HepG2 (cell line): ENCODE data around the gene NAA15. TPM values are rescaled to one million over a fixed set of nuclear protein-coding genes. Genes with fewer than 3 reads are reported as not detected.
"Not testable (repeated sequence)": the region's sequence is repeated elsewhere in the genome, so short reads cannot be mapped to it uniquely, and the experiment has no call there.

Source experiments
- ATAC-seq: fragments of 200-7000 bp; cut with Tn5 transposase; 3 replicates; pipeline ENCODE4 v1.9.1; 2020; ENCODE audit warnings: mild to moderate bottlenecking, moderate library complexity
- BruUV-seq: library from RNA; stranded (reverse); fragments of 400-500 nt; replicated peaks from 2 replicates; lab custom pipeline; 2021; lab: Mats Ljungman, UMichigan
- CTCF ChIA-PET: fragments of 300-600 bp; formaldehyde crosslinking; extraction: SDS; loops from one replicate; lab custom pipeline; 2021; ENCODE audit warnings: low total read pairs, inconsistent platforms, low intra/inter-chr PET ratio; lab: Yijun Ruan, JAX
- POLR2A ChIA-PET: fragments of 350-600 bp; sonication (Branson Sonifier 250); formaldehyde crosslinking; loops from one replicate; lab custom pipeline; 2020; ENCODE audit warnings: antibody characterized with exemption, inconsistent platforms; lab: Yijun Ruan, JAX
- DNase-seq: peaks from one replicate; pipeline ENCODE4 v3.0.0-alpha.2; 2015; ENCODE audit warnings: low spot score
- FAIRE-seq: peaks from 3 replicates; lab custom pipeline; 2011; peaks lifted over from hg19 to GRCh38; lab: Jason Lieb, UNC
- H2AFZ ChIP-seq: one replicate; pipeline ENCODE4 v1.6.1; 2011; ENCODE audit warnings: low read length, inconsistent platforms
- H3K27ac ChIP-seq: fragments of 300-600 bp; 3 replicates; pipeline ENCODE4 v1.8.0; 2011; ENCODE audit warnings: mixed run types, mild to moderate bottlenecking, mixed read lengths, low read length, inconsistent platforms; ENCODE audit not compliant: insufficient read depth; ENCODE audit errors: extremely low read length
- H3K27me3 ChIP-seq, 2 experiments: fragments of 200-600 bp in 1 of 2; 2 replicates in 1 of 2; 3 replicates in 1 of 2; pipeline versions ENCODE4 v1.6.0 to v1.8.0; 2011; ENCODE audit warnings: low read length in 2 of 2, mild to moderate bottlenecking in 2 of 2, moderate library complexity in 2 of 2, inconsistent platforms in 1 of 2; ENCODE audit not compliant: insufficient read depth in 2 of 2, control insufficient read depth in 1 of 2
- H3K36me3 ChIP-seq, 2 experiments: fragments of 200-600 bp in 1 of 2; replicated peaks in 1 of 2; 2 replicates in 1 of 2; 3 replicates in 1 of 2; pipeline versions ENCODE4 v1.5.1 to v1.8.0; 2011; ENCODE audit warnings: low read length in 2 of 2, inconsistent platforms in 1 of 2; ENCODE audit not compliant: insufficient read depth in 2 of 2, control insufficient read depth in 1 of 2
- H3K4me1 ChIP-seq: 2 replicates; pipeline ENCODE4 v1.5.1; 2012; ENCODE audit warnings: low read length, inconsistent platforms; ENCODE audit not compliant: insufficient read depth
- H3K4me2 ChIP-seq: 2 replicates; pipeline ENCODE4 v1.6.0; 2011; ENCODE audit warnings: low read depth, low read length, inconsistent platforms
- H3K4me3 ChIP-seq, 3 experiments: fragments of 200-600 bp in 1 of 3; sonication (generic), shearing (Covaris generic) in 1 of 3; replicated peaks in 1 of 3; 2 replicates each; pipeline ENCODE4 v1.5.1; 2011 to 2016; ENCODE audit warnings: low read length in 3 of 3, inconsistent platforms in 2 of 3, low read depth in 2 of 3, mild to moderate bottlenecking in 2 of 3, control low read depth in 1 of 3, mixed read lengths in 1 of 3; ENCODE audit not compliant: insufficient read depth in 1 of 3
- H3K79me2 ChIP-seq: one replicate; pipeline ENCODE4 v1.6.1; 2011; ENCODE audit warnings: low read length, inconsistent platforms; ENCODE audit not compliant: insufficient read depth
- H3K9ac ChIP-seq: 2 replicates; pipeline ENCODE4 v1.6.0; 2011; ENCODE audit warnings: mild to moderate bottlenecking, low read depth, low read length, inconsistent platforms; ENCODE audit not compliant: insufficient read depth
- H3K9me3 ChIP-seq: 2 replicates; pipeline ENCODE4 v1.5.1; 2012; ENCODE audit warnings: mild to moderate bottlenecking, low read length
- H4K20me1 ChIP-seq: 2 replicates; pipeline ENCODE4 v1.6.0; 2011; ENCODE audit warnings: inconsistent platforms, mild to moderate bottlenecking, low read length, moderate library complexity; ENCODE audit not compliant: insufficient read depth
- KDM3A ChIP-seq: IDR thresholded peaks from 2 replicates; pipeline ENCODE4 v1.6.1; 2018; ENCODE audit warnings: low read depth, missing compliant biosample characterization
- ZNF121 ChIP-seq: sonication (generic); formaldehyde crosslinking; IDR thresholded peaks from 2 replicates; pipeline ENCODE4 v1.5.0; 2020; ENCODE audit warnings: mild to moderate bottlenecking, missing genetic modification reagents
- WGBS: methylation state at CpG from one replicate; pipeline ENCODE4 v1.1.6; 2017; ENCODE audit warnings: low lambda C conversion rate; 5-methylcytosine and 5-hydroxymethylcytosine counted together
- in situ Hi-C: cut with HindIII; loops from 2 replicates; pipeline ENCODE4 v1.10.0; 2017; ENCODE audit warnings: low pct_unique_long_range_greater_than_20kb; ENCODE audit not compliant: extremely low pct_ligation_motif_present
- intact Hi-C: fragments of 100-400 bp; cut with micrococcal nuclease; formaldehyde crosslinking; loops from one replicate; pipeline ENCODE4 v1.10.0; 2022; ENCODE audit not compliant: unreplicated experiment
- polyA plus RNA-seq, 8 experiments: library from polyadenylated mRNA; depleted of rRNA in 3 of 8; stranded (reverse) in 7 of 8; unstranded in 1 of 8; fragments of >200 nt; fragmentation: Illumina TruSeq in 4 of 8; extraction: Trizol in 4 of 8; gene quantifications; 2 replicates each; pipeline versions ENCODE4 v1.2.1 to v1.2.3, GENCODE V29; 2011 to 2016; ENCODE audit warnings: low read depth in 4 of 8, missing spikeins in 1 of 8, mixed read lengths in 1 of 8; ENCODE audit not compliant: insufficient read depth in 1 of 8
- total RNA-seq, 5 experiments: library from RNA; depleted of rRNA; stranded (reverse); fragments of >200 nt; fragmentation: Illumina TruSeq; extraction: Trizol; gene quantifications; 2 replicates each; pipeline ENCODE4 v1.2.3, GENCODE V29; 2016; ENCODE audit warnings: low read depth in 1 of 5
- TF ChIP-seq, protein P1 (sequence below): sonication (generic); formaldehyde crosslinking; IDR thresholded peaks from 2 replicates; pipeline ENCODE4 v1.4.0; 2020; ENCODE audit warnings: missing genetic modification reagents

The NAA15 gene
- total and polyA plus RNA-seq, 2 of the 13 experiments (the other 11 are each of a cell fraction or from before 2014, with no cell fraction given), result 6.2 to 50.2 TPM

DNA sequence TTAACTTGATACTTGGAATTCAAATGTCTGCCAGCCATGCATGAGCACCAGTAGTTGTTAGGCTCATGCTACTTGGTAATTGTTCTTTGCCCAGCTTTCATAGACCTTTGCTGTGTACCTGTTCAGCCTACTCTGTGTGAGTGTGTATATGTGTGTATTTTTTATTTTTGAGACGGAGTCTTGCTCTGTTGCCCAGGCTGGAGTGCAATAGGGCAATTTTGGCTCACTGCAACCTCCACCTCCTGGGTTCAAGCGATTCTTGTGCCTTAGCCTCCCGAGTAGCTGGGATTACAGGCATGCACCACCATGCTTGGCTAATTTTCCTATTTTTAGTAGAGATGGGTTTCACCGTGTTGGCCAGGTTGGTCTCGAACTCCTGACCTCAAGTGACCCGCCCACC, 21.2 kb downstream of the NAA15 start:
- H3K4me2 ChIP-seq, H3K27me3 ChIP-seq, DNase-seq, CTCF ChIA-PET, H3K4me3 ChIP-seq, H3K9ac ChIP-seq, intact Hi-C loops, H3K27ac ChIP-seq, in situ Hi-C loops, BruUV-seq, ATAC-seq, H3K36me3 ChIP-seq, H2AFZ ChIP-seq, H3K9me3 ChIP-seq, FAIRE-seq: not testable (repeated sequence)
- Histone ChIP-seq H3K4me1 (peaks cover 28% of the 10 kb centered on the region), H3K79me2 (peaks cover 96% of the 10 kb centered on the region), H4K20me1 (peaks cover 24% of the 10 kb centered on the region)
- POLR2A ChIA-PET, result interaction anchor here (1.3 kb wide), 1 partner anchor 27 kb away, joined by 4 read pairs; no protein-coding TSS in a partner anchor
- 99% methylated on average over 6 of the region's 6 CpGs for WGBS
- TF ChIP-seq ZNF121, result peak; percentile 54

DNA sequence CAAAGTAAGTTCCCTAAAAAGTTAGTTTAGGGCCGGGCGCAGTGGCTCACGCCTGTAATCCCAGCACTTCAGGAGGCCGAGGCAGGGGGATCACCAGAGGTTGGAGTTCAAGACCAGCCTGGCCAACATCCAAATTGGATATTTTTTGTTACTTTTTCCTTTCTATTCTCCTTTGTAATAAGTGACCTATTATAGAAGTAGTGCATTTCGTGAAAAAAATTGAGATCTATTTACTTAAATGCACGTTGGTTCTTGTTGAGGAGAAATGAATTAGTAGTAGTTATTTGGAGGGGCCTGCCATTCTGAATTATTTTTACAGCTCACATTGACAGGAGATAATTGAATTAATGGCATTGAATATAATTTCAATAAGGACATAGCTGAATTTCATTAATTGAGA, 23.3 kb downstream of the NAA15 start:
- in situ Hi-C loops (no loop called here), intact Hi-C loops (no loop called here)
- Histone ChIP-seq H2AFZ (no peak overlapping the region), H3K27me3 (no peaks in the 10 kb centered on the region), H3K9ac (no peak overlapping the region), H4K20me1 (peaks cover 19% of the 10 kb centered on the region; the same call in 1 of the 2 replicates), H3K79me2 (peaks cover 89% of the 10 kb centered on the region), H3K4me3 (no peak overlapping the region), H3K36me3 (peaks cover under 1 to 4% of the 10 kb centered on the region in 2 experiments; a peak in 4 of 5 replicates), H3K27ac (no peak overlapping the region), H3K4me1 (peaks cover 28% of the 10 kb centered on the region), H3K9me3 (no peaks in the 10 kb centered on the region), H3K4me2 (no peak overlapping the region)
- ChIA-PET CTCF (no interaction called here), POLR2A (no interaction called here)
- TF ChIP-seq, protein P1, sequence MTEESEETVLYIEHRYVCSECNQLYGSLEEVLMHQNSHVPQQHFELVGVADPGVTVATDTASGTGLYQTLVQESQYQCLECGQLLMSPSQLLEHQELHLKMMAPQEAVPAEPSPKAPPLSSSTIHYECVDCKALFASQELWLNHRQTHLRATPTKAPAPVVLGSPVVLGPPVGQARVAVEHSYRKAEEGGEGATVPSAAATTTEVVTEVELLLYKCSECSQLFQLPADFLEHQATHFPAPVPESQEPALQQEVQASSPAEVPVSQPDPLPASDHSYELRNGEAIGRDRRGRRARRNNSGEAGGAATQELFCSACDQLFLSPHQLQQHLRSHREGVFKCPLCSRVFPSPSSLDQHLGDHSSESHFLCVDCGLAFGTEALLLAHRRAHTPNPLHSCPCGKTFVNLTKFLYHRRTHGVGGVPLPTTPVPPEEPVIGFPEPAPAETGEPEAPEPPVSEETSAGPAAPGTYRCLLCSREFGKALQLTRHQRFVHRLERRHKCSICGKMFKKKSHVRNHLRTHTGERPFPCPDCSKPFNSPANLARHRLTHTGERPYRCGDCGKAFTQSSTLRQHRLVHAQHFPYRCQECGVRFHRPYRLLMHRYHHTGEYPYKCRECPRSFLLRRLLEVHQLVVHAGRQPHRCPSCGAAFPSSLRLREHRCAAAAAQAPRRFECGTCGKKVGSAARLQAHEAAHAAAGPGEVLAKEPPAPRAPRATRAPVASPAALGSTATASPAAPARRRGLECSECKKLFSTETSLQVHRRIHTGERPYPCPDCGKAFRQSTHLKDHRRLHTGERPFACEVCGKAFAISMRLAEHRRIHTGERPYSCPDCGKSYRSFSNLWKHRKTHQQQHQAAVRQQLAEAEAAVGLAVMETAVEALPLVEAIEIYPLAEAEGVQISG (CRISPR knock-in tag), result no peak
- TF ChIP-seq KDM3A, result no peak
- WGBS, result 86% methylated on average over 6 of the region's 6 CpGs
- FAIRE-seq (no peak), ATAC-seq (no peak), DNase-seq (no peak)
- no TSS peak for BruUV-seq
